ENCODE results near the gene GPR42.

DNA sequence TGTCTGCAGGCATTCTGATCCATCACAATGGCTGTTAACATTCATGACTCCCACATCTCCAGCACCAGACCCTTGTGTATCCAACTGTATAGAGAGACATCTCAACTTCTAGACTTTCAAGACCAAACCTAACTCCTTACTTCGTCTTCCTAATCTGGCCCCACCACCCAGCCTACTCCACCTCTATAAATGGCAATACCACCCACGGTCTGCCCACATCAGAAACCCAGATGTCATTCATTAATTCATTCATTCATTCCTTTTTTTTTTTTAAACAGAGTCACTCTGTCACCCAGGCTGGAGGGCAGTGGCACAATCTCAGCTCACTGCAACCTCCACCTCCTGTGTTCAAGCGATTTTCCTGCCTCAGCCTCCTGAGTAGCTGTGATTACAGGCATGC, 10.4 kb downstream of the GPR42 start:
- TF ChIP-seq POLR2A (IDR thresholded peaks at IDR 0.05) (no peak), POLR2AphosphoS5 (IDR thresholded peaks at IDR 0.05) (no peak)
- TF ChIP-seq, protein P1, sequence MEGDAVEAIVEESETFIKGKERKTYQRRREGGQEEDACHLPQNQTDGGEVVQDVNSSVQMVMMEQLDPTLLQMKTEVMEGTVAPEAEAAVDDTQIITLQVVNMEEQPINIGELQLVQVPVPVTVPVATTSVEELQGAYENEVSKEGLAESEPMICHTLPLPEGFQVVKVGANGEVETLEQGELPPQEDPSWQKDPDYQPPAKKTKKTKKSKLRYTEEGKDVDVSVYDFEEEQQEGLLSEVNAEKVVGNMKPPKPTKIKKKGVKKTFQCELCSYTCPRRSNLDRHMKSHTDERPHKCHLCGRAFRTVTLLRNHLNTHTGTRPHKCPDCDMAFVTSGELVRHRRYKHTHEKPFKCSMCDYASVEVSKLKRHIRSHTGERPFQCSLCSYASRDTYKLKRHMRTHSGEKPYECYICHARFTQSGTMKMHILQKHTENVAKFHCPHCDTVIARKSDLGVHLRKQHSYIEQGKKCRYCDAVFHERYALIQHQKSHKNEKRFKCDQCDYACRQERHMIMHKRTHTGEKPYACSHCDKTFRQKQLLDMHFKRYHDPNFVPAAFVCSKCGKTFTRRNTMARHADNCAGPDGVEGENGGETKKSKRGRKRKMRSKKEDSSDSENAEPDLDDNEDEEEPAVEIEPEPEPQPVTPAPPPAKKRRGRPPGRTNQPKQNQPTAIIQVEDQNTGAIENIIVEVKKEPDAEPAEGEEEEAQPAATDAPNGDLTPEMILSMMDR (IDR thresholded peaks at IDR 0.05 in 8 of 11, conservative IDR thresholded peaks at IDR 0.05 in 3 of 11), result no peak

Measured in spleen (tissue), 7 donors.